Loucy (cell line): ENCODE measurements around the gene IGFL4.
A peak's percentile ranks its signal among the peaks of the same experiment; 100 is the strongest.

Experiments
- H2AFZ ChIP-seq: fragments of 200-600 bp; sonication (generic); 2 replicates; pipeline ENCODE4 v1.6.0; 2016; ENCODE audit warnings: antibody characterized with exemption, mild to moderate bottlenecking, low read length, moderate library complexity
- H3F3A ChIP-seq: fragments of 200-600 bp; 2 replicates; pipeline ENCODE4 v1.6.0; 2016; ENCODE audit warnings: antibody characterized with exemption, low read depth, mild to moderate bottlenecking
- H3K27me3 ChIP-seq: fragments of 200-600 bp; sonication (generic); 2 replicates; pipeline ENCODE4 v1.6.1; 2014; ENCODE audit warnings: low read length, mild to moderate bottlenecking; ENCODE audit not compliant: insufficient read depth, poor library complexity, severe bottlenecking
- H3K36me3 ChIP-seq: fragments of 200-600 bp; sonication (generic); 2 replicates; pipeline ENCODE4 v1.6.1; 2016; ENCODE audit warnings: low read length; ENCODE audit not compliant: insufficient read depth
- H3K4me1 ChIP-seq: fragments of 200-600 bp; sonication (generic); 2 replicates; pipeline ENCODE4 v1.5.1; 2014; ENCODE audit warnings: low read length, mild to moderate bottlenecking; ENCODE audit not compliant: insufficient read depth, poor library complexity, severe bottlenecking
- H3K4me2 ChIP-seq: fragments of 200-600 bp; sonication (generic); 2 replicates; pipeline ENCODE4 v1.6.0; 2014; ENCODE audit warnings: antibody characterized with exemption, low read length, low read depth, mild to moderate bottlenecking; ENCODE audit not compliant: poor library complexity, severe bottlenecking
- H3K4me3 ChIP-seq: fragments of 200-600 bp; sonication (generic); 2 replicates; pipeline ENCODE4 v1.5.1; 2014; ENCODE audit warnings: low read length, mild to moderate bottlenecking, mixed read lengths; ENCODE audit not compliant: poor library complexity, severe bottlenecking
- H3K79me2 ChIP-seq: fragments of 200-600 bp; sonication (generic); 2 replicates; pipeline ENCODE4 v1.6.1; 2014; ENCODE audit warnings: low read length; ENCODE audit not compliant: insufficient read depth
- H3K9ac ChIP-seq: fragments of 200-600 bp; sonication (generic); 2 replicates; pipeline ENCODE4 v1.6.0; 2014; ENCODE audit warnings: mild to moderate bottlenecking, low read depth, low read length, moderate library complexity; ENCODE audit not compliant: poor library complexity, severe bottlenecking
- H3K9me2 ChIP-seq: fragments of 200-600 bp; sonication (generic); replicated peaks from 2 replicates; pipeline ENCODE4 v1.6.1; 2016; ENCODE audit warnings: low read depth, low read length, mixed read lengths
- H3K9me3 ChIP-seq: fragments of 200-600 bp; sonication (generic); 2 replicates; pipeline ENCODE4 v1.6.1; 2014; ENCODE audit warnings: mild to moderate bottlenecking, antibody characterized with exemption, low read length, low read depth; ENCODE audit not compliant: insufficient read depth
- H4K20me1 ChIP-seq: fragments of 200-600 bp; sonication (generic); 2 replicates; pipeline ENCODE4 v1.6.0; 2014; ENCODE audit warnings: antibody characterized with exemption, low read length, mild to moderate bottlenecking; ENCODE audit not compliant: insufficient read depth, poor library complexity, severe bottlenecking
- EZH2phosphoT487 ChIP-seq: fragments of 200-600 bp; IDR thresholded peaks from 2 replicates; pipeline ENCODE4 v1.6.1; 2018; ENCODE audit warnings: antibody characterized with exemption, mild to moderate bottlenecking, moderate library complexity, borderline replicate concordance
- TF ChIP-seq, protein P1 (sequence below): fragments of 200-600 bp; sonication (generic); conservative IDR thresholded peaks from 2 replicates; pipeline ENCODE4 v1.5.1; 2014; ENCODE audit warnings: mild to moderate bottlenecking, antibody characterized with exemption, low read length

IGFL4 gene

DNA sequence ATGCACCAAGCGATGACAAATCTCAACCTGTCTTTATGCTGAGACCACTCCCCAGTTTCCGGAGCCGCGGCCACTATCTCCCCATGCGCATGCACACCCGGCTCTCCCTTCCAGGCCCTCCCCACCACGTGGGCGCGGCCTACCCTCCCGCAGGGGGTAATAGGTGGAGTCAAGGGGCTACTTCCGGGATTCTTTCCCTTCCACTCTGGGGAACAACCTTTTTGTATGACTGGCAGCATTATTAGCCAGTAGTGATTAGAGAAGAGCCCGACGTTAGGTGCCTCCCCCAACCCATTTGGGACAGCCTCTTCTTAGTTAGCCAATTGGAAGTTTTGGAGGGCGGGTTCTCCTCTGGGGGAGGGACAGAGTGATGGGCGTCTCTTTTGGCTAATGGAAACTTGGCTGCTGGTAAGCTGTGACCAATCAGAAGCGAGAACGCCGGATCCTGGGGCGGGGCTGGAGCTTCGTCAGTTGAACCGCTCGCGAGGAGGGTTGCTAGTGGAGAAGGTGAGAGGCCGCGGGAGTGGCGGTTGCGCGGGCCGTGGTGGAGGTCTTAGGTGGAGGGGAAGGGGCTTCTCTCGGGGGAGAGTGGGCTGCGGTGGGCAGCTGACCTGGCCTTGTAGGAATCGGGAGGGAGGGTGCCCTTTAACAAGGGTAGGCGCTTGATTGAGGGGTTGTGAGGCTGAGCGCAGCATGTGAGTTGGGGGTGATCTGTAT is 45.6 kb downstream of the IGFL4 start, which contains the start of gene CCDC61:
TSS of gene CCDC61 (plus strand) at position 470 of the 717 bp plus-strand sequence. CDS start 7,552 bp downstream, outside the sequence.
- H3K4me1 ChIP-seq: peaks cover 23% of the 10 kb centered on the region
- H3K4me2 ChIP-seq: peak within 1 kb of the TSS; percentile 82
- H3K27me3 ChIP-seq: no peaks in the 10 kb centered on the region
- H3K4me3 ChIP-seq: peak within 1 kb of the TSS; percentile 84
- peak within 1 kb of the TSS; percentile 83 for H3K9ac ChIP-seq
- no peaks in the 10 kb centered on the region for H3K36me3 ChIP-seq
- H4K20me1 ChIP-seq: peaks cover 4% of the 10 kb centered on the region
- peaks cover 22% of the 10 kb centered on the region for H3K79me2 ChIP-seq
- no peaks in the 10 kb centered on the region for H3K9me2 ChIP-seq
- TF ChIP-seq, protein P1, sequence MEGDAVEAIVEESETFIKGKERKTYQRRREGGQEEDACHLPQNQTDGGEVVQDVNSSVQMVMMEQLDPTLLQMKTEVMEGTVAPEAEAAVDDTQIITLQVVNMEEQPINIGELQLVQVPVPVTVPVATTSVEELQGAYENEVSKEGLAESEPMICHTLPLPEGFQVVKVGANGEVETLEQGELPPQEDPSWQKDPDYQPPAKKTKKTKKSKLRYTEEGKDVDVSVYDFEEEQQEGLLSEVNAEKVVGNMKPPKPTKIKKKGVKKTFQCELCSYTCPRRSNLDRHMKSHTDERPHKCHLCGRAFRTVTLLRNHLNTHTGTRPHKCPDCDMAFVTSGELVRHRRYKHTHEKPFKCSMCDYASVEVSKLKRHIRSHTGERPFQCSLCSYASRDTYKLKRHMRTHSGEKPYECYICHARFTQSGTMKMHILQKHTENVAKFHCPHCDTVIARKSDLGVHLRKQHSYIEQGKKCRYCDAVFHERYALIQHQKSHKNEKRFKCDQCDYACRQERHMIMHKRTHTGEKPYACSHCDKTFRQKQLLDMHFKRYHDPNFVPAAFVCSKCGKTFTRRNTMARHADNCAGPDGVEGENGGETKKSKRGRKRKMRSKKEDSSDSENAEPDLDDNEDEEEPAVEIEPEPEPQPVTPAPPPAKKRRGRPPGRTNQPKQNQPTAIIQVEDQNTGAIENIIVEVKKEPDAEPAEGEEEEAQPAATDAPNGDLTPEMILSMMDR: no peak
- no peak for TF ChIP-seq EZH2phosphoT487
- peak within 1 kb of the TSS; percentile 94 for H2AFZ ChIP-seq
- no peaks in the 10 kb centered on the region for H3K9me3 ChIP-seq
- H3F3A ChIP-seq: no peaks in the 10 kb centered on the region

DNA sequence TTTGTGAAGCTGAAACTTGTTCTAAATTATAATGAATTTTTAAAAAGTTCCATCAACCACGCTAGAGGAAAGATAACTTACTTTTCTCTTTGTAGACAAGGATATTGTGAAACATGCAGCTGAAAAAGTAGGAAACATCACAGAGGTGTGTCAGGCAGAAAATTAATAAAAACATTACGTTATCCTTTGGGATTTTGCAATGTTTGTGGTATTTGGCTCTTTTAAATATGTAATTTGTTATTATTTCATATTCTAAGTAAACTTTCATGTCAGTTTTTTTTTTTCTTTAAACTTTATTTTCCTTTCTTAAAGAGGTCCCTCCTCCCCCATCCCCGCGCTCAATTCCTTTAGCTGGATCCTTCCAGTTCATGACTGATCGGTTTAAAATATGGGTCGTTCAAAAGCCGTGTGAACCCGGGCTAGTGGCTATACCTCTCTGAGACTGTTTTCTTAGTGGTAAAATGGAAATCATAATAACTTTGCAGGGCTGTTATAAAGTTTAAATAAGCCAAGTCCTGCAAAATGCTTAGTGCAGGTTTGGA is 46.3 kb downstream of the IGFL4 start:
- peaks cover 22% of the 10 kb centered on the region for H3K79me2 ChIP-seq
- H3F3A ChIP-seq: no peaks in the 10 kb centered on the region
- peak overlapping the region; percentile 94 for H2AFZ ChIP-seq
- H3K27me3 ChIP-seq: no peaks in the 10 kb centered on the region
- H3K9me3 ChIP-seq: no peaks in the 10 kb centered on the region
- H3K9ac ChIP-seq: peak overlapping the region; percentile 52
- H3K4me2 ChIP-seq: peak overlapping the region; percentile 82
- H3K36me3 ChIP-seq: no peaks in the 10 kb centered on the region
- TF ChIP-seq EZH2phosphoT487: no peak
- TF ChIP-seq, protein P1: no peak
- peak overlapping the region; percentile 75 for H3K4me3 ChIP-seq
- H3K4me1 ChIP-seq: peaks cover 23% of the 10 kb centered on the region
- H3K9me2 ChIP-seq: no peaks in the 10 kb centered on the region
- peaks cover 4% of the 10 kb centered on the region for H4K20me1 ChIP-seq

GRCh38 chr19:45990113-45990728 is 50.6 kb downstream of the IGFL4 start:
- Histone ChIP-seq H3K4me1 (peaks cover 6% of the 10 kb centered on the region), H3K36me3 (no peaks in the 10 kb centered on the region), H4K20me1 (no peaks in the 10 kb centered on the region), H3K27me3 (no peaks in the 10 kb centered on the region), H3K9me3 (no peaks in the 10 kb centered on the region), H3K4me2 (no peak overlapping the region), H3K9ac (no peak overlapping the region), H2AFZ (no peak overlapping the region), H3K79me2 (no peaks in the 10 kb centered on the region), H3K9me2 (no peaks in the 10 kb centered on the region), H3F3A (no peaks in the 10 kb centered on the region), H3K4me3 (no peak overlapping the region)
- TF ChIP-seq EZH2phosphoT487: no peak
- TF ChIP-seq, protein P1: no peak
